H9 (cell line): ENCODE measurements around the gene APLP2. TPM values are rescaled to one million over a fixed set of nuclear protein-coding genes. Genes with fewer than 3 reads are reported as not detected.

Experiments
- DNase-seq: peaks from one replicate; pipeline ENCODE4 v3.0.0-alpha.2; 2017
- H2AFZ ChIP-seq: one replicate; pipeline ENCODE4 v1.6.1; 2013; ENCODE audit warnings: mild to moderate bottlenecking, low read length, control low read depth, moderate library complexity
- H2AK5ac ChIP-seq: 2 replicates; pipeline ENCODE4 v1.6.1; 2013; ENCODE audit warnings: low read length, control low read depth, mixed read lengths; ENCODE audit not compliant: insufficient read length
- H2BK120ac ChIP-seq: one replicate; pipeline ENCODE4 v1.6.1; 2013; ENCODE audit warnings: low read depth, mild to moderate bottlenecking, low read length, control low read depth, inconsistent platforms; ENCODE audit not compliant: poor library complexity, severe bottlenecking
- H2BK12ac ChIP-seq: 2 replicates; pipeline ENCODE4 v1.6.1; 2013; ENCODE audit warnings: low read length, control low read depth, mixed read lengths, low read depth; ENCODE audit not compliant: insufficient read length
- H2BK15ac ChIP-seq: 2 replicates; pipeline ENCODE4 v1.6.1; 2013; ENCODE audit warnings: low read depth, low read length, control low read depth
- H2BK20ac ChIP-seq: one replicate; pipeline ENCODE4 v1.6.1; 2013; ENCODE audit warnings: low read depth, mild to moderate bottlenecking, low read length, control low read depth, inconsistent platforms; ENCODE audit not compliant: poor library complexity, severe bottlenecking
- H2BK5ac ChIP-seq: 2 replicates; pipeline ENCODE4 v1.6.1; 2013; ENCODE audit warnings: low read length, control low read depth, mixed read lengths; ENCODE audit not compliant: insufficient read length
- H3K14ac ChIP-seq: 2 replicates; pipeline ENCODE4 v1.6.1; 2013; ENCODE audit warnings: low read length, control low read depth; ENCODE audit not compliant: insufficient read depth
- H3K18ac ChIP-seq: 2 replicates; pipeline ENCODE4 v1.6.1; 2013; ENCODE audit warnings: low read depth, mild to moderate bottlenecking, mixed read lengths, low read length, control low read depth; ENCODE audit not compliant: insufficient read length
- H3K23ac ChIP-seq: 2 replicates; pipeline ENCODE4 v1.6.1; 2013; ENCODE audit warnings: low read length, control low read depth, mixed read lengths, low read depth; ENCODE audit not compliant: insufficient read length
- H3K23me2 ChIP-seq: 2 replicates; pipeline ENCODE4 v1.6.1; 2013; ENCODE audit warnings: low read depth, mild to moderate bottlenecking, mixed read lengths, low read length, control low read depth; ENCODE audit not compliant: insufficient read length, poor library complexity, severe bottlenecking
- H3K27ac ChIP-seq: 2 replicates; pipeline ENCODE4 v1.5.1; 2013; ENCODE audit warnings: low read length, control low read depth, mixed read lengths, low read depth; ENCODE audit not compliant: insufficient read length
- H3K27me3 ChIP-seq: 2 replicates; pipeline ENCODE4 v1.6.1; 2013; ENCODE audit warnings: low read length, control low read depth, inconsistent platforms; ENCODE audit not compliant: insufficient read depth
- H3K4ac ChIP-seq: 2 replicates; pipeline ENCODE4 v1.6.1; 2013; ENCODE audit warnings: low read depth, mild to moderate bottlenecking, control low read depth, inconsistent platforms, low read length, moderate library complexity
- H3K4me1 ChIP-seq: 2 replicates; pipeline ENCODE4 v1.6.1; 2013; ENCODE audit warnings: low read length, control low read depth, inconsistent platforms; ENCODE audit not compliant: insufficient read depth
- H3K4me2 ChIP-seq: 2 replicates; pipeline ENCODE4 v1.6.1; 2013; ENCODE audit warnings: low read length, control low read depth, mixed read lengths; ENCODE audit not compliant: insufficient read length, insufficient read depth
- H3K56ac ChIP-seq: 2 replicates; pipeline ENCODE4 v1.6.1; 2013; ENCODE audit warnings: low read depth, mild to moderate bottlenecking, mixed read lengths, low read length, control low read depth; ENCODE audit not compliant: insufficient read length
- H3K79me1 ChIP-seq: 2 replicates; pipeline ENCODE4 v1.6.1; 2013; ENCODE audit warnings: low read depth, mild to moderate bottlenecking, moderate library complexity, low read length, control low read depth, inconsistent platforms; ENCODE audit not compliant: insufficient read depth, poor library complexity, severe bottlenecking
- H3K79me2 ChIP-seq: 2 replicates; pipeline ENCODE4 v1.6.1; 2013; ENCODE audit warnings: low read length, control low read depth, inconsistent platforms; ENCODE audit not compliant: insufficient read depth
- H3K9ac ChIP-seq: 2 replicates; pipeline ENCODE4 v1.6.1; 2013; ENCODE audit warnings: low read length, control low read depth, mixed read lengths; ENCODE audit not compliant: insufficient read length; ENCODE audit errors: extremely low read depth
- H3K9me3 ChIP-seq: one replicate; pipeline ENCODE4 v1.6.1; 2013; ENCODE audit warnings: low read depth, low read length, inconsistent platforms; ENCODE audit not compliant: control insufficient read depth
- H3T11ph ChIP-seq: one replicate; pipeline ENCODE4 v1.6.1; 2013; ENCODE audit warnings: mild to moderate bottlenecking, low read length, control low read depth, inconsistent platforms
- H4K20me1 ChIP-seq: one replicate; pipeline ENCODE4 v1.6.1; 2013; ENCODE audit not compliant: control insufficient read depth, insufficient read length, insufficient read depth
- H4K5ac ChIP-seq: 2 replicates; pipeline ENCODE4 v1.6.1; 2013; ENCODE audit warnings: low read depth, mild to moderate bottlenecking, mixed read lengths, low read length, control low read depth; ENCODE audit not compliant: insufficient read length
- H4K8ac ChIP-seq: replicated peaks from 2 replicates; pipeline ENCODE4 v1.6.1; 2013; ENCODE audit warnings: low read length, control low read depth, mixed read lengths, low read depth; ENCODE audit not compliant: insufficient read length
- H4K91ac ChIP-seq: 2 replicates; pipeline ENCODE4 v1.6.1; 2013; ENCODE audit warnings: low read depth, mild to moderate bottlenecking, moderate library complexity, mixed read lengths, low read length, control low read depth; ENCODE audit not compliant: insufficient read length
- H3K27ac Mint-ChIP-seq, 3 experiments: 2 replicates in 2 of 3; 3 replicates in 1 of 3; pipeline ENCODE4 v1.8.0; 2020 to 2021; ENCODE audit warnings: mixed read lengths in 3 of 3, mild to moderate bottlenecking in 1 of 3, moderate library complexity in 1 of 3
- H3K27me3 Mint-ChIP-seq: 2 replicates; pipeline ENCODE4 v1.8.0; 2021; ENCODE audit warnings: low read depth, mild to moderate bottlenecking, moderate library complexity, mixed read lengths
- H3K36me3 Mint-ChIP-seq, 3 experiments: 2 replicates in 2 of 3; 3 replicates in 1 of 3; pipeline ENCODE4 v1.8.0; 2020 to 2021; ENCODE audit warnings: low read depth in 3 of 3, mixed read lengths in 3 of 3; ENCODE audit not compliant: insufficient read depth in 1 of 3
- H3K4me1 Mint-ChIP-seq, 2 experiments: 2 replicates each; pipeline ENCODE4 v1.8.0; 2020; ENCODE audit warnings: mixed read lengths in 2 of 2
- H3K4me3 Mint-ChIP-seq, 2 experiments: 2 replicates in 1 of 2; 3 replicates in 1 of 2; pipeline ENCODE4 v1.8.0; 2020 to 2021; ENCODE audit warnings: mild to moderate bottlenecking in 2 of 2, mixed read lengths in 2 of 2, moderate library complexity in 1 of 2
- H3K9me3 Mint-ChIP-seq, 2 experiments: 2 replicates in 1 of 2; 3 replicates in 1 of 2; pipeline ENCODE4 v1.8.0; 2020; ENCODE audit warnings: mild to moderate bottlenecking in 2 of 2, mixed read lengths in 2 of 2, moderate library complexity in 1 of 2
- WGBS: extraction: QIAGEN DNeasy Blood & Tissue Kit; methylation state at CpG from one replicate; pipeline ENCODE4 v1.1.7; 2013; ENCODE audit warnings: missing lambda C conversion rate, low lambda C conversion rate, mixed read lengths; ENCODE audit not compliant: insufficient read length; ENCODE audit errors: extremely low coverage; 5-methylcytosine and 5-hydroxymethylcytosine counted together
- long read RNA-seq: library from polyadenylated mRNA; unstranded; transcript quantifications from one replicate; pipeline ENCODE4 v2.0.0, GENCODE V29; 2020
- total RNA-seq: library from RNA; stranded (reverse); gene quantifications from 2 replicates; pipeline ENCODE4 v1.2.1, GENCODE V29; 2021
- TF ChIP-seq, protein P1 (sequence below): fragments of 200-600 bp; sonication (generic); conservative IDR thresholded peaks from 3 replicates; pipeline ENCODE4 v1.8.0; 2021; ENCODE audit warnings: antibody characterized with exemption, mild to moderate bottlenecking

APLP2 gene
- 323 and 328 TPM in 2 replicates for total RNA-seq
- long read RNA-seq, transcript APLP2-203 (17 exons, 3,270 nt), result minor isoform, 213 of 815 reads
- long read RNA-seq, transcript APLP2-201 (18 exons, 3,727 nt), result minor isoform, 53 of 815 reads
- long read RNA-seq, transcript APLP2-210 (16 exons, 2,530 nt), result major isoform, 361 of 815 reads
- long read RNA-seq, partial matches to known transcripts, result 77 of 815 reads
- long read RNA-seq, other reads (novel, unspliced or antisense), result 109 of 815 reads

DNA sequence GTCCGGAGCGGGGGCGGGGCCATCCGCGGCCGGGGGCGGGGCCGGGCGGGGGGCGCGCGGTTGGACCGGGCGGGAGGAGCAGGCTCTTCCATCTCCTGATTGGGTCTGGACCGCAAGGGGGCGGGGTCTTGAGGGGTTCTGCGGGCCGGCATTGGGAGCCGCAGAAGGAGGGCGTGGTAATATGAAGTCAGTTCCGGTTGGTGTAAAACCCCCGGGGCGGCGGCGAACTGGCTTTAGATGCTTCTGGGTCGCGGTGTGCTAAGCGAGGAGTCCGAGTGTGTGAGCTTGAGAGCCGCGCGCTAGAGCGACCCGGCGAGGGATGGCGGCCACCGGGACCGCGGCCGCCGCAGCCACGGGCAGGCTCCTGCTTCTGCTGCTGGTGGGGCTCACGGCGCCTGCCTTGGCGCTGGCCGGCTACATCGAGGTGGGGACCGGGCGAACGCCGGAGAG is at the start of gene APLP2:
TSS of gene APLP2 (plus strand) at position 236 of the 450 bp plus-strand sequence. CDS start at position 320, 84 bp downstream.
- no peak within 1 kb of the TSS for H3T11ph ChIP-seq
- H3K23me2 ChIP-seq, result peaks cover 18% of the 10 kb centered on the region
- H3K27ac ChIP-seq, result no peak within 1 kb of the TSS
- peak within 1 kb of the TSS; percentile 80 to 95 for H3K4me3 Mint-ChIP-seq
- no peak within 1 kb of the TSS for H3K4ac ChIP-seq
- no CpG with 5 or more reads among the region's 51 CpGs for WGBS
- no peak within 1 kb of the TSS for H2BK120ac ChIP-seq
- no peaks in the 10 kb centered on the region for H4K20me1 ChIP-seq
- H3K4me1 ChIP-seq, result no peaks in the 10 kb centered on the region; the same call in 1 of the 2 replicates
- no peaks in the 10 kb centered on the region for H3K9me3 ChIP-seq
- peak within 1 kb of the TSS; percentile 89 for H3K18ac ChIP-seq
- H3K27me3 Mint-ChIP-seq, result peaks cover 25% of the 10 kb centered on the region
- no peaks in the 10 kb centered on the region for H3K79me1 ChIP-seq
- peak within 1 kb of the TSS; percentile 85 for H3K9ac ChIP-seq
- no peak within 1 kb of the TSS for H2AFZ ChIP-seq
- H3K79me2 ChIP-seq, result peaks cover 20% of the 10 kb centered on the region; the same call in 1 of the 2 replicates
- no peak within 1 kb of the TSS for H2BK12ac ChIP-seq
- no peaks in the 10 kb centered on the region; the same call in 1 of the 2 replicates for H3K27me3 ChIP-seq
- H3K23ac ChIP-seq, result no peak within 1 kb of the TSS
- H2BK20ac ChIP-seq, result no peak within 1 kb of the TSS
- no peak within 1 kb of the TSS for H2BK5ac ChIP-seq
- peak within 1 kb of the TSS; percentile 93 for H3K14ac ChIP-seq
- DNase-seq, result peak; percentile 99
- H2AK5ac ChIP-seq, result no peak within 1 kb of the TSS
- peak within 1 kb of the TSS; percentile 44 to 87 (median 75); a peak in 5 of 7 replicates for H3K27ac Mint-ChIP-seq
- H2BK15ac ChIP-seq, result no peak within 1 kb of the TSS
- H4K91ac ChIP-seq, result no peak within 1 kb of the TSS
- no peak within 1 kb of the TSS for H4K8ac ChIP-seq
- no peak within 1 kb of the TSS for H3K56ac ChIP-seq
- H3K9me3 Mint-ChIP-seq, result peaks cover 0 to 2% of the 10 kb centered on the region in 2 experiments; a peak in 1 of 5 replicates
- peaks cover 36% of the 10 kb centered on the region in 2 experiments for H3K4me1 Mint-ChIP-seq
- peaks cover 3 to 5% (median 3%) of the 10 kb centered on the region in 3 experiments; a peak in 6 of 7 replicates for H3K36me3 Mint-ChIP-seq
- H3K4me2 ChIP-seq, result peak within 1 kb of the TSS; percentile 95
- no peak within 1 kb of the TSS for H4K5ac ChIP-seq
- TF ChIP-seq, protein P1, sequence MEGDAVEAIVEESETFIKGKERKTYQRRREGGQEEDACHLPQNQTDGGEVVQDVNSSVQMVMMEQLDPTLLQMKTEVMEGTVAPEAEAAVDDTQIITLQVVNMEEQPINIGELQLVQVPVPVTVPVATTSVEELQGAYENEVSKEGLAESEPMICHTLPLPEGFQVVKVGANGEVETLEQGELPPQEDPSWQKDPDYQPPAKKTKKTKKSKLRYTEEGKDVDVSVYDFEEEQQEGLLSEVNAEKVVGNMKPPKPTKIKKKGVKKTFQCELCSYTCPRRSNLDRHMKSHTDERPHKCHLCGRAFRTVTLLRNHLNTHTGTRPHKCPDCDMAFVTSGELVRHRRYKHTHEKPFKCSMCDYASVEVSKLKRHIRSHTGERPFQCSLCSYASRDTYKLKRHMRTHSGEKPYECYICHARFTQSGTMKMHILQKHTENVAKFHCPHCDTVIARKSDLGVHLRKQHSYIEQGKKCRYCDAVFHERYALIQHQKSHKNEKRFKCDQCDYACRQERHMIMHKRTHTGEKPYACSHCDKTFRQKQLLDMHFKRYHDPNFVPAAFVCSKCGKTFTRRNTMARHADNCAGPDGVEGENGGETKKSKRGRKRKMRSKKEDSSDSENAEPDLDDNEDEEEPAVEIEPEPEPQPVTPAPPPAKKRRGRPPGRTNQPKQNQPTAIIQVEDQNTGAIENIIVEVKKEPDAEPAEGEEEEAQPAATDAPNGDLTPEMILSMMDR, result no peak
